Uterus (tissue), 4 donors: Measurements from ENCODE around the gene CIB2. TPM values are rescaled to one million over a fixed set of nuclear protein-coding genes. Genes with fewer than 3 reads are reported as not detected.
"Not testable (repeated sequence)": the region's sequence is repeated elsewhere in the genome, so short reads cannot be mapped to it uniquely, and the experiment has no call there.

Experiments used
- DNase-seq, 2 donors: peaks; one replicate each; pipeline ENCODE4 v3.0.0-alpha.2; 2019 to 2020
- H3K27ac ChIP-seq, 2 donors: fragments of 200-600 bp; sonication (generic); 1 replicate in 1 of 2; 2 replicates in 1 of 2; pipeline ENCODE4 v1.5.1; 2016 to 2018
- H3K27me3 ChIP-seq, 2 donors: fragments of 200-600 bp; sonication (generic); one replicate each; pipeline ENCODE4 v1.5.1; 2018 to 2019; ENCODE audit warnings: control low read depth in 1 of 2
- H3K36me3 ChIP-seq, 2 donors: fragments of 200-600 bp; sonication (generic); one replicate each; pipeline ENCODE4 v1.5.1; 2019; ENCODE audit warnings: control low read depth in 1 of 2
- H3K4me1 ChIP-seq, 2 donors: fragments of 200-600 bp; sonication (generic); one replicate each; pipeline ENCODE4 v1.5.1; 2018 to 2019; ENCODE audit warnings: control low read depth in 1 of 2
- H3K4me3 ChIP-seq, 2 donors: fragments of 200-600 bp; sonication (generic); 1 replicate in 1 of 2; 2 replicates in 1 of 2; pipeline ENCODE4 v1.5.1; 2018 to 2019; ENCODE audit warnings: mild to moderate bottlenecking in 1 of 2
- H3K9me3 ChIP-seq, 2 donors: fragments of 200-600 bp; sonication (generic); one replicate each; pipeline ENCODE4 v1.5.1; 2019; ENCODE audit warnings: control low read depth in 1 of 2
- POLR2A ChIP-seq, 2 donors: fragments of 450-650 bp; IDR thresholded peaks; one replicate each; pipeline ENCODE4 v1.6.1; 2016; ENCODE audit warnings: antibody characterized with exemption in 2 of 2, mild to moderate bottlenecking in 1 of 2, moderate library complexity in 1 of 2
- intact Hi-C: fragments of 100-400 bp; cut with DNase I; formaldehyde crosslinking; loops from one replicate; pipeline ENCODE4 v1.15.1; 2023; ENCODE audit warnings: low total_unique reads
- total RNA-seq, 4 donors: library from RNA; depleted of rRNA in 3 of 4; stranded (reverse); fragments of >200 nt in 3 of 4; gene quantifications; one replicate each; pipeline versions ENCODE4 v1.1.0 to v1.2.4, GENCODE V29; 2014 to 2023
- TF ChIP-seq, protein P1 (sequence below), 4 experiments: fragments of 200-600 bp in 2 of 4; fragments of 450-650 bp in 2 of 4; sonication (generic) in 2 of 4; IDR thresholded peaks; one replicate each; pipeline ENCODE4 v1.5.1; 2016 to 2019; ENCODE audit warnings: antibody characterized with exemption in 4 of 4, mild to moderate bottlenecking in 2 of 4, moderate library complexity in 1 of 4
- donor health status: DM: yes; HTN: yes; CAD: no.

CIB2 gene
- total RNA-seq, 4 donors from 2014 or later: 4.4 to 11.3 (median 7.8) TPM

DNA sequence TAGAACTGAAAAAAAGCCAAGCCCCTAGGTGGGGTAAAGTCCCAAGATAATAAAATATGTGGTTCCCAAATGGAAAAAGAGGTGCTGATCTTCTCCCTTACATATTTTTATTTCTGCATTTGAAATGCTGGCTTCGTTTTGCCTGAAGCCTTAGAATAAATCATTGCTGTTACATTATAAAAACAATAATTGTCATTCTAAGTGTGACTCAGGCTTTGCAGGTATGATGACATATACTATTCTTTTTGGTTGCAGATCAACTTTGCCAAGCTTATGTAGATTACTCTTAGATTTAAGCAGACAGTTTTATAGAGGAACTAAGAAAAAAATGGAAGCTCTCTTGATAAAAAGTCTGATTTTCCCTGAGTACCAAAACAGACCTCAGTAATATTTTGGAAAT is 25.4 kb upstream of the CIB2 start:
- H3K9me3 ChIP-seq: no peaks in the 10 kb centered on the region
- peaks cover 0 to 8% of the 10 kb centered on the region in 2 donors for H3K4me1 ChIP-seq
- no peak for DNase-seq
- no peak overlapping the region for H3K27ac ChIP-seq
- no peaks in the 10 kb centered on the region for H3K27me3 ChIP-seq
- intact Hi-C loops: no loop called here
- TF ChIP-seq POLR2A (IDR thresholded peaks at IDR 0.05): no peak
- TF ChIP-seq, protein P1, sequence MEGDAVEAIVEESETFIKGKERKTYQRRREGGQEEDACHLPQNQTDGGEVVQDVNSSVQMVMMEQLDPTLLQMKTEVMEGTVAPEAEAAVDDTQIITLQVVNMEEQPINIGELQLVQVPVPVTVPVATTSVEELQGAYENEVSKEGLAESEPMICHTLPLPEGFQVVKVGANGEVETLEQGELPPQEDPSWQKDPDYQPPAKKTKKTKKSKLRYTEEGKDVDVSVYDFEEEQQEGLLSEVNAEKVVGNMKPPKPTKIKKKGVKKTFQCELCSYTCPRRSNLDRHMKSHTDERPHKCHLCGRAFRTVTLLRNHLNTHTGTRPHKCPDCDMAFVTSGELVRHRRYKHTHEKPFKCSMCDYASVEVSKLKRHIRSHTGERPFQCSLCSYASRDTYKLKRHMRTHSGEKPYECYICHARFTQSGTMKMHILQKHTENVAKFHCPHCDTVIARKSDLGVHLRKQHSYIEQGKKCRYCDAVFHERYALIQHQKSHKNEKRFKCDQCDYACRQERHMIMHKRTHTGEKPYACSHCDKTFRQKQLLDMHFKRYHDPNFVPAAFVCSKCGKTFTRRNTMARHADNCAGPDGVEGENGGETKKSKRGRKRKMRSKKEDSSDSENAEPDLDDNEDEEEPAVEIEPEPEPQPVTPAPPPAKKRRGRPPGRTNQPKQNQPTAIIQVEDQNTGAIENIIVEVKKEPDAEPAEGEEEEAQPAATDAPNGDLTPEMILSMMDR (IDR thresholded peaks at IDR 0.05): no peak
- H3K4me3 ChIP-seq: no peak overlapping the region
- H3K36me3 ChIP-seq: no peaks in the 10 kb centered on the region

DNA sequence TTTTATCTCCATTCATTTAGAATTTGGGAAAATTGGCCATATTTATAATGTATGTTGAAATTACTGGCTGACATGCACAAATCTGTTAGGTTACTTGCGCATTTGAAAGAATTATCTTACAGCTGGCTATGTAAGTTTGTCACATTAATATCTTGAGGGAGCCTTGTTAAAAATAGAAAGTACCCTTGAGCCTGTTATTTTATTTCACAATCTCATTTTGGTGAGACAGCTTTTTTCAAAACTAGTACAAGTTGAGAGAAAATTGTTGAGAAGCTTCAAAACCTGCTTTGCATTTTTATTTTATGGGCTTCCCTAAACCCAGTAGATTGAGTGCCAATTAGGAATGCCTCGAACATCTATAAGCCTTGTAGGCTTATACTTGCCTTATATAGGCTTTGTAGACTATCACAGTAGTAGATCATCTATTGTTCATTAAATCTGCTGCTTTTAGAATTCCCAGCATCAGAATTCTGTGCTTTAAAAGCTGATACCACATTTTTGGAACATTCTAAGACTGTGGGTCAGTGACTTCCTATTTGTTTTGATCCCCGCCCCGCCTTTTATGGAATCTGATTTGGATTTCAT is 24.2 kb upstream of the CIB2 start:
- Histone ChIP-seq H3K9me3 (no peaks in the 10 kb centered on the region), H3K4me1 (peaks cover 0 to 8% of the 10 kb centered on the region in 2 donors), H3K27ac (peak overlapping the region; percentile 17 to 56), H3K4me3 (no peak overlapping the region), H3K27me3 (no peaks in the 10 kb centered on the region), H3K36me3 (no peaks in the 10 kb centered on the region)
- intact Hi-C loops: no loop called here
- DNase-seq: no peak
- TF ChIP-seq, protein P1 (IDR thresholded peaks at IDR 0.05): no peak
- TF ChIP-seq POLR2A (IDR thresholded peaks at IDR 0.05): no peak

DNA sequence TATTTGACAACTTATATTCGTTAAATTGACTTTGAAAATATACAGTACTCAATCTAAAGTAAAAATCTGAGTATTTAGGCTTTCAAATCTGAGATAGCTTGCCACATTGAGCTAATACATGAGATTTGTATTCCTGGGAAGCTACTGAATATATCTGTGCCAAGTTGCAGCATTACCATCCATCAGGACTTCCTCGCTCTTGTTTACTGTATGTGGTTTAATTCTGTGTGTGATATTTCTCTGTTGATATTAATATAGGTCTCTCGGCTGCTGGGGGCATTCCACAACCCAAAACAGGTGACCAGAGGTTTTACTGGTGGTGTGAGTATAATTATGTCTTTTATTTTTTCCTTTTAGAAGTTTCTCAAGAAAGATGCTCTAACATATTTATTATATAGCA is 23.7 kb upstream of the CIB2 start:
- intact Hi-C loops: no loop called here
- H3K36me3 ChIP-seq: no peaks in the 10 kb centered on the region
- H3K4me3 ChIP-seq: no peak overlapping the region
- peak overlapping the region; percentile 17 to 56 for H3K27ac ChIP-seq
- H3K27me3 ChIP-seq: no peaks in the 10 kb centered on the region
- peaks cover 4 to 8% of the 10 kb centered on the region in 2 donors for H3K4me1 ChIP-seq
- DNase-seq: no peak
- H3K9me3 ChIP-seq: no peaks in the 10 kb centered on the region
- TF ChIP-seq, protein P1 (IDR thresholded peaks at IDR 0.05): no peak
- no peak for TF ChIP-seq POLR2A (IDR thresholded peaks at IDR 0.05)

DNA sequence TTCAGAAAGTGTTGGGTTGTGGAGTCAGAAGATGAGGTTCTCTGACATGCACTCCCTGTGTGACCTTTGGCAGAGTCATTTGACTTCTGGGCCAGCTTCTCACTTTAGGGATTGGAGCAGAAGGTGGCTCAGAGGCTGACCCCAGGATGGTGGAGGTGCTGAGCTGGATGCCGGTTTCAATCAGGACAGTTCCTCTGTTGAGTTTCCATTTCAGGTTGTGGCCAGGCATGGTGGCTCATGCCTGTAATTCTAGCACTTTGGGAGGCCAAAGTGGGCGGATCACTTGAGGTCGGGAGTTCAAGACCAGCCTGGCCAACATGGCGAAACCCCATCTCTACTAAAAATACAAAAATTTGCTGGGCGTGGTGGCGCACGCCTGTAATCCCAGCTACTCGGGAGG is 19.8 kb upstream of the CIB2 start:
- H3K9me3 ChIP-seq, intact Hi-C loops, H3K36me3 ChIP-seq, H3K27ac ChIP-seq, H3K4me1 ChIP-seq, H3K27me3 ChIP-seq, DNase-seq, H3K4me3 ChIP-seq: not testable (repeated sequence)

DNA sequence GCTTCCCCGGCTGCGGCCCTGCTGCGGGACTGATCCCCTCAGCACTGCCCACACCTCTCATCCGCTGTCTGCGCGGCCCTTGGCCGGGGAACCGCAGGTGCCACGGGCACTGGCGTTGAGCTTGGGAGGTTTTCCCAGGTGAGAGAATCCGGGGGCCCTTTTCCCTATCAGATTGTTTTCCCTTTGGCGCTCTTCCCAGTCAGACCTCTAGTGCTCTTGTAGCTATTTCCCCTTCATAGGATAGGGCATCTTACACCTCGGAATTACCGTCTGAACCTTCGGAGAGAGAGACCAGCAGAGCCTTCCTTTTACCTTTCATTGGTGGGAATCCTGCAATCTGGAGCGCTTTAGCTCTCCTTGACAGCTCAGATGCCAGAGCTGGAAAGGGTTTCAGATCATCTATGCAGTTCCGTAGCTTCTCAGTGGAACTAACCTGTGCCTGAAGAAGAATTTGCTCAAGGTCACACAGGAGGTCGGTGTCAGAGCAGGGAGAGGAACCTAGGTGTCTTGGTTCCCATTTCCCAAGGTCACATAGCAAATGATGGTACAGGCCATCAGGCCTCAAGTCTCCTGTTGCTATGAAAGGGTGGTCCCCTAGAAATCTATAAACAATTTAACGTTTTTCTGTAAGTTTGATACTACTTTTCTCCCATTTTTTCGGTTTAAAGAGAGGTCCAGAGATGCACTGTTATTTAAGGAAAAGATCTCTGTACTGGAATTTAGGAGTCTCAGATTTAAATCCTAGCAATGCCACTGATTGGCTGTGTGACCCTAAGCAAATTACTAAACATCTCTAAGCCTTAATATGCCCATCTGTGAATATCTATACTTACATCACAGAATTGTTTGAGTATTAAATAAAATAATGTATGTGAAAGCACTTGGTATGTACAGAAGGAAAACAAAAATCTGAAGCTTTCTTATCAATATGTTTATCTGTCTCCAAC is 18.8 kb upstream of the CIB2 start:
- H3K4me1 ChIP-seq: peaks cover 0 to 5% of the 10 kb centered on the region in 2 donors
- H3K36me3 ChIP-seq: no peaks in the 10 kb centered on the region
- H3K9me3 ChIP-seq: no peaks in the 10 kb centered on the region
- H3K27me3 ChIP-seq: no peaks in the 10 kb centered on the region
- TF ChIP-seq, protein P1 (IDR thresholded peaks at IDR 0.05): no peak
- no peak for TF ChIP-seq POLR2A (IDR thresholded peaks at IDR 0.05)
- peak overlapping the region; percentile 76 to 84 for H3K27ac ChIP-seq
- DNase-seq: no peak
- peak overlapping the region; percentile 54 to 75 for H3K4me3 ChIP-seq
- intact Hi-C loops: no loop called here
